HG03175 (cell line): ENCODE results near the gene PIEZO2.

Experiments
- ATAC-seq: cut with Tn5 transposase; IDR thresholded peaks from one replicate; pipeline ENCODE4 v1.9.1; 2021; ENCODE audit warnings: mild to moderate bottlenecking, moderate library complexity; ENCODE audit not compliant: unreplicated experiment

PIEZO2 gene

DNA sequence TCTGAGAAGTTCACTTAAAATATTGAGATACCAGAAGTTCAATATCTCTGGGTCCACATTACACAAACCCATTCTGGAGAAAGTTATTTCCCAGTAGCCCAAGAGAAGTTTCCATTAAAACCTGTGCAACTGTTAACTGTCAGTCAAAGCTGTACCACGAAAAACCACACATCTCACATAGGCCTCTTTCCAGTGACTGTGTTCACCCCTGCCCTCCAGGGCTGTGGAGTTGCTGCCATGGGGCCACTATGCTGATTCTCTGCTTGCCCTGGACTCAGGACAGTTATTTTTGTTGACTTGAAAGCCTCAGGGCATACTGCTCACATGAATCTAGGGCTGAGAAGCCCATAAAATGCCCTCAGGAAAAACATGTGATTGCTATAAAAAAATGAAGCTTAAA is 153.8 kb downstream of the PIEZO2 start:
- ATAC-seq = no peak

DNA sequence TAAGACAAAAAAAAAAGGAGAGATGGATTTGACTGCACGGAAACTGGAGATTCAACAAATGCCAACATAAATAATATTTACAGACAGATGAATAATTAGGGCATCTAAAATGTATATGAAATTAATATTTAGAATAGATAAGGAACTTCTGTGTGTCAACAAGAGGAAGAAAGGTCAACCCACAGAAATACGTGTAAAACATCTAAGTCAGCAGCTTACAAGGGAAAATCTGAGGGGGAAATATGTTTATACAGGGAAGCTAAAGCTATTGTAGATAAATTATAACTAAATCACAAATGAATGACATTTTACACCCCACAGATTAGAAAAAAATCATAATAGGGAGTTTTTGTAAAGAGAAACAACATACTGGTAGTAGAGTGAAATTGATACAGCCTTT is 159.9 kb downstream of the PIEZO2 start:
- ATAC-seq = no peak

DNA sequence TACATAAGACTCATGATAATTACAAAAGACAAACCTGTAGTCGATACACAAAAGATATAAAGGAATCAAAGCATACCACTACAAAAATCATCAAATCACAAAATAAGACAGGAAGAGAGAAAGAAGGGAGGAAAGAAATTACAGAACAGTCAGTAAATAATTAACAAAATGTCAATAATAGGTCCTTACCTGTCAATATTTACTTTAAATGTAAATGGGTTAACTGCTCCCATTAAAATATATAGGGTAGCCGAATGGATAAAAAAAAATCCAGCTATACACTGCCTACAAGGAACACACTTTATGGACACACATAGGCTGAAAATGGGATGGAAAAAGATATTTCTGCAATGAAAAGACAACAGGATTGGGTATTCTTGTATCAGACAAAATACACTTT is 163.7 kb downstream of the PIEZO2 start:
- no peak for ATAC-seq

DNA sequence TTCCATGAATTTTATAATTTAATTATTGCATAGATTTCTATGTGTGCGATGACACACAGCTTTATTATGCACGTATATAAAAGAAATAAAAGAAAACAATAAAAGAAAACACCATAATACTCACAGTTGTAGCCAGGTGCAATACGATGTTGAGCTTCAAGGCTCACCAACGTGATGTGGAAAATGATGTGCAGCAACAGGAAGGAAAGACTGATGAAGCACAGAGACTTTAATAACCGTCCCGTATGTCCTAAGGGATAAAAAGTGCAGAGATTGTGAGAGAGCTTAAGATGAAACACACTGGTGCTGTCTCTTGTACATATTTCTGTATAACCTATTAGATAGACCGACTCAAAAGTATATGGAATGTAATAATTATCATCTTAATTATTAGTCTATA is 170.0 kb downstream of the PIEZO2 start:
- no peak for ATAC-seq

DNA sequence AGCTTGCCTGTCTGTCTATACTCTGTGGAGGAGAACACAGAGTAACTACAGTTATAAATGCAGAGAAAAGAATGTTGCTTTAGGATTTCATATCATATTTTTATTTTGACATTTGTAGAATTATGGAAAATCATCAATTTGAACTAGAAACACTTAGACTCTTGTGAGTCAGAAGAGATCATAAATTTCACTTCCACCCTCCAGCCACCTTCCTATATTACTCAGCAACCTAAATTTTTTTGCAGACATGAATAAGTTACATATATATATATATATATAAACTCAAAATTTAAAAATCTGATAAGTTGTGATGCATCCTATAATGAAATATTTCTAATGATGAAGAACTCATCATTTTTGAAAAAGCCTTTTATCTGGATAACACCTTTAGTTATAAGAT is 172.3 kb downstream of the PIEZO2 start:
- no peak for ATAC-seq

DNA sequence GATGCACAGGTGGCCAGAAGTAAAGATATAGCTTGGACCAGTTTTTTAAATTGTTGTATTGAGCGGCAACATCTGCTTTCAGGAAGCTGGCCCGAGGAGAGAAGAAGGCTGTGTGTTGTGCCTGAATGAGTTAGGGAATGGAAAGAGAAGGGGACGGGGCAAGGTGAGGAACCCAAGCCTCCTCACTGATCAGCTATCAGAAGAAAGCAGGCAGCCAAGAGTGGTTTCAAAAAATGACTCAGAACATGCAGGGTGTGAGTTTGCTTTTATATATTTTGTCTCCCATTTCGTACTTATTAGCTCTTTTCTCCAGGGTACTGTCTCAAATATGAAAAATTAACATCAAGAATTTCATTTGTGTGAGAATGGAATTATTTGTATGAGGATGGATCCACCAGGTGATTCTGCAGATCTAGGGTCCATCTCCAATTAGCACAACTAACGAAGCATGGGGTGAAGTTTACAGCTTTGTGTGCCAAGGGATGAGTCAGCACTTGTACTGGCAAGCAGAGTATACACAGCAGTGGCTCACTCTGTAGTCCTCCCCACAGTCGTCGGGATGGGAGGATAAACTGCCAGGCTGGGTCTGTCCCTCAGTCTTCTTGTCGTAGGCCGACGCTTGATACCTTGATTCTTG is 175.7 kb downstream of the PIEZO2 start:
- ATAC-seq = no peak

DNA sequence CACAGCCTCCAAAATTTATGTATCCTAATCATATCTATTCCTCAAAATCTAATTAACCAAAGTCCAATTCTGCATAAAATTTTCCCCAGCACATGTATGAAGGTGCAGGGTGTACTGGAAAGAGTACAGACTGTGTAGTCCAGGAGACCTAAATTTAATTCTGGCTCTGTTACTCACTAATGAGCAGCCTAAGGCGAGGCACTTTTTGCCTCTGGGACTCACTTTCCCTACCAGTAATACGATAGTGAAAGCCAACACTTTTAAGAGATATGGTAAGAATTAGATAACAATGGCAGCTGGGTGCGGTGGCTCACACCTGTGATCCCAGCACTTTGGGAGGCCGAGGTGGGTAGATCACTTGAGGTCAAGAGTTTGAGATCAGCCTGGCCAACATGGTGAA is 177.7 kb downstream of the PIEZO2 start:
- no peak for ATAC-seq

DNA sequence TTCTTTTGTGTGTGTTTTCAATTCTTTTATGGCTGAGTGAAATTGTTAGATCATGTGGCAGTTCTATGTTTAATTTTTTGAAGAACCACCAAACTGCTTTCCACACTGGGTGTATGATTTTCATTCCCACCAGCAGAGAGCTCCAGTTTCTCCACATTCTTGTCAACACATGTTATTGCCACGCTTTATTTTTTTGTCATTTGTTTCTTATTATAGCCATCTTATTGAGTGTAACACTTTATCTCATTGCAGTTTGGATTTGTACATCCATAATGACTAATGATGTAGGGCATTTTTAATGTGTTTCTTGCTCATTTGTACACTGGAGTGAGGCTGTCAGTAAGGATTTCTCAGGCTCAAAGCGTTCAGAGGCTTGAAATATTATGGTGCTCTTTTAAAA is 184.2 kb downstream of the PIEZO2 start:
- no peak for ATAC-seq

DNA sequence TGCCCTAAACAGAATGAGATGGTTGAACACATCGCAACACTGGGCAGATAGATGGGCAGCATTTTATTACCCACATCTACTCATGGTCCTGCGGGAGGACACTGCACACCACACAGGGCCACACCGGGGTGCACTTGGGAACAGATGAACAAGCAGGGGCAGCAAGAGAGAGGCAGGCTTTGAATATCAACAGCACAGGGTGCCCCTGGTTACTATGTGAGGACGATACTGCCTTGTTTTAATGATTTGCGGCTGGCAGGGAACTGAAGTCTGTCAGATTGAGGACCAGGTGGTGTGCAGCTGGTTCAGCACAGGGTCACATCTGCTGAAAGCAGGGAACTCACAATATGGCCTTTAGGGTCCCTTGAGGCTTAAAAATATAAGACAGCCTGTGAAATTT is 195.7 kb downstream of the PIEZO2 start:
- ATAC-seq = peak; percentile 46

DNA sequence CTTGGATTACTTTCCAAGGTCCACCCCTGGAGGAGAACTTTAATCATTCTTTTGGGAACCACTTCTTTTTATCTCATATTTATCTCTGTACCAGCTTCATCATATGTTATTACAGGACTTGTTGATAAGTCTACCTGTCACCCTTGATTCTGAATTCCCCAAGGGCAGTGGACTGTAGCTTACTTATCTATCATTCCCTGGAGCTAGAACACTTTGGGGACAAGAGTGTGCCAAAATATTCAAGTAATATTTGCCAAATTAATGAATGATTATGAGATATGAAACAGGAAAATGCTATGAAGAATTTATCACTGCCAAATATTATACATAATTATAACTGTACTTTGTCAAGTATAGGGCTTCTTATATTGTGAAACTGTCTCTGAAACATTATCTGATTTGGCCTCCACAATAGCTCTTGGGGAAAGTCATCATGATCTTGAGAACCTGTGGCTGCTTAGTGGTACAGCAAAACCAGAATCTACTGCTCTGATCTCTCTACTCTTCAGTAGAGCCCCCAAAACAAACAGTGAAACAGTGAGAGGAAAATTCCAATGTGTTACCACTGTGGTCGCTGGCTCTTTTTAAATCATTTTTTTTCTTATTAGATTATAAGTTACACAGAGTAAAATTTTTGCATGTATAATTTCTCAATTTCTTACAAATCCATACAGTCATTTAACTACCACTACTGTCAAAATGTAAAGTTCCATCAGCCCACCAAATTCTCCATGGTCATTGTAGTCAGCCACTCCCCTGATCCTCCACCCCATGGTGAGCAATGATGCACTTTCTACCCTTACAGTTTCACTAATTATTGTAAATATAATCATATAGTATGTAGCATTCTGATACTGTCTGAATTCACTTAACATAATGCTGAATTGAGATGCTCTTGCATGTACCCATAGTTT is 197.5 kb downstream of the PIEZO2 start:
- ATAC-seq = no peak

DNA sequence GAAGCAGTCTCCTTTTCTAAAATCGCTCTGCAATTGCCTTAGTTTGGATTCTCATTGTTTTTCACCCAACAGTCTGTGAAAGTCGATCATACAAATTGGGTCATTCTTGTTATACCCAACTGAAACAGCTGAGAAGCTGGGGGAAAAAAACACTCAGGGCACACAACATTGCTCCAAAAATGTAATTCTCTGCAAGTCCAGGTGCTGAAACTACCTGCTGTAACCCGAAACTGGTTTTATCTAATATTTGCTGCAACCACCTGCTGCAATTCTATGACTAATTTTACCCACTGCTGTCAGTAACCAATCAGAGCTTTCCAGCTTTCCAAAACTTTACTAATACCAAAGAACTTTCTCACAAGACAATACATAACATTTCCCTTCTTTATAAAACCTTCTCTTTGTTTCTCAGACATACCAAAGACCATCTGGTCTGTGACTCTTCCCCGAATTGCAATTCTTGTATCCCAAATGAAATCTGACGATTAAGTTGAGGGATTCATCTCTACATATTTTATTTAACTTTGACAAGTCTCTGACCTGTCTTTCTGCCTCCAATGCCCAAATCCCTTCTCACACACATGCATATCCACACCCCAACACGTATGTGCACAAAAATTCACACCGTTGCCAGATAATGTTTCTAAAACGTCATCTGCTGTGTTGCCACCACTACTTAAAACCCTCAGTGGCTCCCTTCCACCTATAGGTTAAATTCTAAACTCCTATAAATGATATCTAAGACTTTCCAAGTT is 198.3 kb downstream of the PIEZO2 start:
- ATAC-seq = no peak

DNA sequence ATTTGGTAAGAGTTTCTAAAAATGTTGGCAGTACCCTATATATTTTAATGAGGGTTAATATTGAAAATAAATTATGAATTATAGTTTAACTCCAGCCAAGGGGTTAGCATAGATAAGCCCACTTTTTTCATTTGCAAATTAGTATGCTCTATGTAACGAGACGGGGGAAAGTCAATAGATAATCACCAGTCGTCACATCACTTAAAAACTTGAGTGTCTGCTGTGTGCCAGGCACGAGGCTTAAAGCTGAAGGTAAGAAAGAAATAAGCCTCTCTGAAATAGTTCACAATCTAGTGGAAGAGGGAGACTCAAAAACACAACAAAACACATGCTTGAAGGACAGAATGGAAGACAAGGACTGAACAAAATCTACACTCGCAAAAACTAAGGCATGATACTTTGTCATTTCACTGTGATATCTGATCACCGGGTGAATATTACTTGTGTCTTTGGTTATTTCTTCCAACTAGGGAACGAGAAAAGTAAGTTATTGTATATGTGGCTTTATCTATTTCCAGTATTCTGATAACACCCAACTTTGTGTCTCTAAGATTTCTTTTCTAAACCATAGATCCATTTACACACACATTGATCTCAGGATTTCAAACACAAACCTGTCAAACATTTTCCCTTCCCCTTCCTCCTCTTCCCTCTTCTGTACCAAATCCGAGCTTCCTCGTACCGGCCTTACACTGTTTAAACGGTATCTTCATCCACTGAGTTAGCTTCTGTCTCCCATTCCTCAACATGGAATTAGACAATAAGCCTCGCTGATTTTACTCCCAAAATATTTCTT is 199.1 kb downstream of the PIEZO2 start:
- ATAC-seq = no peak

DNA sequence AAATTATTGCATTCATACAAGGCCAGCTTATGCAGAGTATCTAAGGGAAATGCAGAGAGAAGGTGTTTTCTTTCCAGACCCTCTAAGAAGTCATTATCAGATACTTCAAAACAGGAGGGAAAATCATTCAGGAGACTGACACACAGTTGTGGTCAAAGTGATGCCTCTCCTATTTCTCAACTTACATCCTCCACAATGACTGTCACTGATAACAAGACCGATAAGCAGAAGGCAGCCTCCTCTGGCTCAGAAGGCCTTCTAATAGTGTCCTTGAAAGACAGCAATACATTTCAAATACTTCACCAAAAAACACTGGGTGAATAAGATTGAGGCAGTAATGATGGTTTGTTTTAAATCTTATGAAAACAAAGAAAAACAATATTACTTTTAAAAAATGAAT is 199.7 kb downstream of the PIEZO2 start:
- ATAC-seq = no peak

DNA sequence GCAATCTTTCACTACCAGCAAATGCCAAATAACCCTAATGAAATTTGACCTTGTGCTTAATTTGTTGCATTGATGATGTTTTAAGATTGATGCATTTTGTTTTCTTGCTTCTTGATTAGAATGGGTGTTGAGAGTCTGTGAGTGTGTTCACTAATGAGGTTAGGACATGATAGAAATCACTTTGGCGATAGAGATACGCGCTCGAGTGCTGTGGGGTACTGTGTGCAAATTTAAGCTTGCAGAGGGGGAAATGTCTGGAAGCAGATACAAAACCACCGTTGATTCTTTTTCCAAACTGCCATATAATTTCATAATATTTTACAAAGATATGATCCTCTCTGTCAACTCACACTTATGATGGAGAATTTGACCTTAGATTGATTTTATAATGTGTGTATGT is 200.9 kb downstream of the PIEZO2 start:
- ATAC-seq = no peak

DNA sequence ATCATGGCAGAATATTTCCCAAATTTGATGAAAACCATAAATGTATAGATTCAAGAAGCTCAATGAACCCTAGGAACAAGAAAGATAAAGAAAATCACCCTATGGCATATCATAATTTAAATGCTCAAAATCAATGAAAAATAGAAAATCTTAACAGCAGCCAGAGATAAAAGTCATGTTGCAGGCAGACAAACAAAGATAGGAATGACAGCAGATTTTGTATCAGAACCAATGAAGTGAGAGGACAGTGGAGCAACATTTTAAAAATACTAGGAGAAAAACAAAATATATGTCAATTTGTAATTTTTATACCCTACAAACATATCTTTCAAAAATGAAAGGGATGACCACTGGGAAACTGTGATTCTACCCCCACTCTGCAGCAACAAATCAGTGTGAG is 203.3 kb downstream of the PIEZO2 start:
- no peak for ATAC-seq

DNA sequence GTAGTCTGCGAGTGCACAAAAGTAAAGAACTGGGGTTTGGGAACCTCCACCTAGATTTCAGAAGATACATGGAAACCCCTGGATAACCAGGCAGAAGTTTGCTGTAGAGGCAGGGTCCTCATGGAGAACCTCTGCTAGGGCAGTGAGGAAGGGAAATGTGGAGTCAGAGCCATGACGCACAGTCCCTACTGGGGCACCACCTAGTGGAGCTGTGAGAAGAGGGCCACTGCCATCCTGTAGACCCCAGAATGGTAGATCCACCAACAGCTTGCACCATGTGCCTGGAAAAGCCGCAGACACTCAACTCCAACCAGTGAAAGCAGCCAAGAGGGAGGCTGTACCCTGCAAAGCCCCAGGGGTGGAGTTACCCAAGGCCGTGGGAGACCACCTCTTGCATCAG is 206.4 kb downstream of the PIEZO2 start:
- no peak for ATAC-seq

DNA sequence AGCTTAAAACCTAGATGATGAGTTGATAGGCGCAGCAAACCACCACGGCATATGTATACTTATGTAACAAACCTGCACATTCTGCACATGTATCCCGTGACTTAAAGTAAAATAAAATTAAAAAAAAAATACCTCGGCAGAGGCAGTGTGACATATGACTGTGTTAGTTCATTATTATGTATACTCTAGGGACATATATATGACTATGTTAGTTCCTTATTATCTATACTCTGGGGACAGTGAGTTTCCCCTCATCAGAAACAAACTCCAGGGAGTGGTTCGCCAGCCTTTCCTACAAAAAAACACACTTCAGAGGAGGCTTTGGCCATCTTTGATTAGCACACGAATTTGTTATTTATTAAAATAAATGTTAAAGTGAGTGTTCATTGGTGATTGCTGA is 209.5 kb downstream of the PIEZO2 start:
- no peak for ATAC-seq

DNA sequence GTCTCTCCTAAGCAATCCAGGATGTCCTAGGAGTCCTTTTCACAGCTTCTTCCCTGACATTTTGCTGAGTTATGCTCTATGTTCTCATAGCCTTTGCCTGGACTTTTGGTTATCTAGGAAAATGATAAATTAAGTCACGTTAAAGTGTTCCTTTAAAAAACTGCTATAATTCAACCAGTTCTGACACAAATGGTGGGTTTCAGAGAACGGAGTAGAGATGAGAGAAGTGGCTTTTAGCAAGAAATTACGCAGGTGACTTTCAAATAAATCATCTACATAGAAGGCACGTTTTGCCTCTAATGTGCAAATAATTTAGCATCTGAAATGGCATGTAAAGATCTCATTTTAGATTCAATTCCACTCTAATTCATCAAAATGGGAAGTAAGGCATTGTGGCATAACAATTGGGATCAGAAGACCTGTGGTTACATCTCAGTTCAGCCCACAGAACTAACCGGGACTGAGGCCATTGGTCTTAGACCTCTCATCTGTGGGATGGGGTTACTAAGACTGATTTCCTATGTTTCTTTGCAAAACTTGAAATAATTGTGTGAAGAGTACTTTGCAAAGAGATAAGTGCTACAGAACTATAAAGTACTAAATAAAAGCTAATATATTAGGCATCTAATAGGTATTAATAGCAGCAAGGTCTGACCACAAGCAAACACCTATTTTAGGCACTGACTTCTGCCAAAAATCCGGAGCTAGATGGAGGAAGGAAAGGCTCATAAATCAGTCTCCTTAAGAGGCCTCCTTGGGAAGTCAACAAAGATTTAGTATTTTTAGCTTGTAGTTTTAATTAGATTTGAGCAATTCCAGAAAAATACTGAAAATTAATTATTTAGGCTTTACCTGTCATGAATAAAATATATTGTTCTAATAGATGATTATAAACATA is 211.4 kb downstream of the PIEZO2 start:
- no peak for ATAC-seq

DNA sequence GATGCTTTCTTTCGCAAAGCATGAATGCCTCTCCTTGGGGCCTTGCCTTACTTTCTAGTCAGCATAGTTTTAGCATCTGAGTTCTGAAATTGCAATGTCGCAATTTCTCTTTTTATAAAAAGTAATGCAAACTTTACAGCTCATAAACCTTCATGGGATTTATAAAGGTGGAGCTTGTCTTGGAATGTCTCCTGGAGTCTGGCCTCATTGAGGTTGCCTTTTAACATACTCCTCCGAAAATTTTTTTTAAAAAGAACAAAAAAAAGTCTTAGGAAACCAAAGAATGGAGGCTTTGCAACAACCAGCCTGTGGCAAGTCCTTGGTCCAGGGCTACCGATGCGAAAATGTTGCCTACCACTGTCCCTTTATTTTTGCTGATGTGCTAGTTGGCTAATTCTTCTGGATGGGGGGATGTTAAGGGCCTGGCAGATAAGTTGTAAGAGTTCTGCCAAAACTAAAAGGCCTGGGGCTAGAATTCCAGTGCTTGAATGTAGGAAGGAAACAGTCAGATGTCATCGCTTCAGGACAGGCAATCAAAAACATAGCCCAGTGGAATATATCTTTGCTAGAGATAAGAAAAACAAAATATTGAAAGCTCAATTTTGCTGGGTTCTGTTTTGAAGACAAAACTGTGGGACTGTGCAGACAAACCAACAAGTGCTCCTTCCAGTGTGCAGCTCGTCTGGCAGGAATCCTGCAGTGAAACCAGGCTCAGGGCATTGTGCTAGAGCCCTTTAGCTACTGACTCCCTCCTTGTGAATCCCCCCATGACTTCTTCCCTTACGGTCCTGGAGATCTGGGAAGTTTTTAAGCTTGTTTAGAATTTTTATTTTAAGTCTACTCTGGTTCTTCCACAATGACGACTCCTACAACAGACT is 213.0 kb downstream of the PIEZO2 start:
- ATAC-seq = no peak
